K562 (cell line): ENCODE measurements around the gene FGFRL1. TPM values are rescaled to one million over a fixed set of nuclear protein-coding genes. Genes with fewer than 3 reads are reported as not detected.
A peak's percentile ranks its signal among the peaks of the same experiment; 100 is the strongest.

Source experiments
- ATF4 ChIP-seq: fragments of 450-650 bp; formaldehyde crosslinking; IDR thresholded peaks from 2 replicates; pipeline ENCODE4 v1.4.0; 2022; ENCODE audit warnings: mild to moderate bottlenecking, moderate library complexity
- ATF7 ChIP-seq: fragments of 450-650 bp; IDR thresholded peaks from 2 replicates; pipeline ENCODE4 v1.7.1; 2014; ENCODE audit warnings: mild to moderate bottlenecking, moderate library complexity
- FOXP1 ChIP-seq: sonication (generic); formaldehyde crosslinking; IDR thresholded peaks from 2 replicates; pipeline ENCODE4 v1.8.0; 2022; ENCODE audit warnings: mild to moderate bottlenecking, missing genetic modification reagents
- HDAC2 ChIP-seq: fragments of 450-650 bp; IDR thresholded peaks from 2 replicates; pipeline ENCODE4 v1.6.1; 2016; ENCODE audit warnings: mild to moderate bottlenecking
- HMG20B ChIP-seq: fragments of 250-450 bp; sonication (Bioruptor Pico); IDR thresholded peaks from 2 replicates; pipeline ENCODE4 v1.5.0; 2021; ENCODE audit warnings: mild to moderate bottlenecking
- MGA ChIP-seq: fragments of 450-650 bp; IDR thresholded peaks from 2 replicates; pipeline ENCODE4 v1.6.1; 2016; ENCODE audit warnings: mild to moderate bottlenecking, moderate library complexity
- PRMT5 ChIP-seq: sonication (generic); formaldehyde crosslinking; IDR thresholded peaks from 2 replicates; pipeline ENCODE4 v1.5.0; 2020; ENCODE audit warnings: missing genetic modification reagents
- SMARCA5 ChIP-seq: fragments of 450-650 bp; IDR thresholded peaks from 2 replicates; pipeline ENCODE4 v1.6.1; 2016
- ZNF282 ChIP-seq: sonication (generic); formaldehyde crosslinking; IDR thresholded peaks from 2 replicates; pipeline ENCODE4 v1.8.1; 2023; ENCODE audit warnings: missing genetic modification reagents
- polyA plus RNA-seq, 8 experiments: library from polyadenylated mRNA; depleted of rRNA in 4 of 8; stranded (reverse) in 5 of 8; unstranded in 3 of 8; fragments of >200 nt; fragmentation: Nextera tagmentation in 2 of 8; fragmentation: Illumina TruSeq in 1 of 8; extraction: Ambion mirVana in 2 of 8; extraction: Trizol in 1 of 8; gene quantifications; 2 replicates each; pipeline versions ENCODE4 v1.2.1 to v1.2.3, GENCODE V29; 2011 to 2014; ENCODE audit warnings: inconsistent platforms in 1 of 8, missing spikeins in 1 of 8
- total RNA-seq, 7 experiments: library from RNA; depleted of rRNA in 6 of 7; stranded (reverse); fragments of >200 nt in 6 of 7; fragmentation: Illumina TruSeq in 2 of 7; extraction: Trizol in 2 of 7; gene quantifications; 2 replicates each; pipeline versions ENCODE4 v1.2.1 to v1.2.3, GENCODE V29; 2011 to 2021; ENCODE audit warnings: low replicate concordance in 1 of 7
- TF ChIP-seq, protein P1 (sequence below), 2 experiments: fragments of 450-650 bp; conservative IDR thresholded peaks; 2 replicates each; pipeline ENCODE4 v1.6.1; 2017; ENCODE audit warnings: mild to moderate bottlenecking in 2 of 2, moderate library complexity in 2 of 2

Gene FGFRL1
- total and polyA plus RNA-seq, 9 of the 15 experiments (the other 6 are each of a cell fraction or from before 2014, with no cell fraction given): 0.34 to 49.9 (median 14.6) TPM

DNA sequence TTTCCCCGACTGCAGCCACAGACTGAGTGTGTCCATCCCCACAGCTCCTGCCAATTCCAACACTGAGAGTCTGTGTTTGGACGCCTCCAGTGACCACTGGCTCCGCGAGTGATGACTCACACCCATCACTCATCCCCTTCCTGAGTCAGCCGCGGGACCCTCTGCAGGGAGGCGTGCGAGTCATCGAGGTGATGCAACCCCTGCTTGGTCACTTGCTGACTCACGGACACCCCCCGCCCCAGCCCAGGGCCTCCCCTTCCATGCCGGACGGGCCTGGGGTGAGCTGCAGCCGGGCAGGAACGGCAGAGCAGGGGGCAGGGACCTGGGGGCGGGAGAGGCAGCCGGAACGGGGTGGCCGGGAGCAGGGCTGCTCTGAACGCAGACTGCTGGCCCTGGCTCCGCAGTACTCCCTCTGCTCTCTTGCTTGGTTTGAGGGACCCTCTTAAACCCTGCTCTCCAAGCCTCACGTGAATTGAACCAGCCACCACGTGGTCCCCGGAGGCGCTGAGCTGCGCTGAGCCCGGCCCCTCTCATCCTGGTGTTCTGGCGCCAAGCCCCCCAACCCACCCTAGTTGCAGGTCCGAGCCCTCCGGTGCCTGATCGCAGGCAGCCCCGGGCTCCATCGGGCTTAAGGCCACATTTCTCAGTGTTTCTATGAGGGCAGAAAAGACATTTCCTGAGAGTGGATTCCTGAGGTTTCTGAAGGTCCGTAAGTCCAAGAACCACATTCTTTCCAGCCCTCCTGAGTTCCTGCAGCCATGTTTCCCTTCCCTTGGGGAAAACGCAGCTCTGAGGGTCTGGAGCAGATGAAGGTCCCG is 32.4 kb downstream of the FGFRL1 start (continued):
- peak; percentile 95 for TF ChIP-seq ATF4
- no peak for TF ChIP-seq SMARCA5
- TF ChIP-seq ZNF282: 0 out of 2 replicates have a peak, but pooled peaks have one; percentile 68
- peak; percentile 98 for TF ChIP-seq ATF7
- TF ChIP-seq, protein P1, sequence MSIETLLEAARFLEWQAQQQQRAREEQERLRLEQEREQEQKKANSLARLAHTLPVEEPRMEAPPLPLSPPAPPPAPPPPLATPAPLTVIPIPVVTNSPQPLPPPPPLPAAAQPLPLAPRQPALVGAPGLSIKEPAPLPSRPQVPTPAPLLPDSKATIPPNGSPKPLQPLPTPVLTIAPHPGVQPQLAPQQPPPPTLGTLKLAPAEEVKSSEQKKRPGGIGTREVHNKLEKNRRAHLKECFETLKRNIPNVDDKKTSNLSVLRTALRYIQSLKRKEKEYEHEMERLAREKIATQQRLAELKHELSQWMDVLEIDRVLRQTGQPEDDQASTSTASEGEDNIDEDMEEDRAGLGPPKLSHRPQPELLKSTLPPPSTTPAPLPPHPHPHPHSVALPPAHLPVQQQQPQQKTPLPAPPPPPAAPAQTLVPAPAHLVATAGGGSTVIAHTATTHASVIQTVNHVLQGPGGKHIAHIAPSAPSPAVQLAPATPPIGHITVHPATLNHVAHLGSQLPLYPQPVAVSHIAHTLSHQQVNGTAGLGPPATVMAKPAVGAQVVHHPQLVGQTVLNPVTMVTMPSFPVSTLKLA (conservative IDR thresholded peaks at IDR 0.05): peak; percentile 74 to 89
- no peak for TF ChIP-seq HMG20B
- TF ChIP-seq PRMT5 (CRISPR knock-in tag): no peak
- peak; percentile 91 for TF ChIP-seq HDAC2
- TF ChIP-seq FOXP1 (CRISPR knock-in tag): peak; percentile 94; the same call in 1 of the 2 replicates
- peak; percentile 99 for TF ChIP-seq MGA
